Measurements from ENCODE around the gene SPTB.

The SPTB gene

GRCh38 chr14:64747327-64747726 lies 132.4 kb downstream of the SPTB start (continued):
- TF ChIP-seq PRDM2 (tag by site-specific recombination; IDR thresholded peaks at IDR 0.05; ENCODE audit: borderline replicate concordance) (no peak), ZNF660 (tag by site-specific recombination; IDR thresholded peaks at IDR 0.05) (no peak), ZFP41 (tag by site-specific recombination; IDR thresholded peaks at IDR 0.05; ENCODE audit: borderline replicate concordance) (no peak), ZNF555 (tag by site-specific recombination; conservative IDR thresholded peaks at IDR 0.05) (no peak), KLF16 (tag by site-specific recombination; IDR thresholded peaks at IDR 0.05) (no peak), PRDM10 (tag by site-specific recombination; IDR thresholded peaks at IDR 0.05) (no peak), SP7 (tag by site-specific recombination; IDR thresholded peaks at IDR 0.05) (no peak), ZNF558 (tag by site-specific recombination; IDR thresholded peaks at IDR 0.05) (no peak), ZNF777 (tag by site-specific recombination; IDR thresholded peaks at IDR 0.05; ENCODE audit: borderline replicate concordance) (no peak), ZNF23 (tag by site-specific recombination; IDR thresholded peaks at IDR 0.05; ENCODE audit: borderline replicate concordance) (no peak)
- TF ChIP-seq, protein P1, sequence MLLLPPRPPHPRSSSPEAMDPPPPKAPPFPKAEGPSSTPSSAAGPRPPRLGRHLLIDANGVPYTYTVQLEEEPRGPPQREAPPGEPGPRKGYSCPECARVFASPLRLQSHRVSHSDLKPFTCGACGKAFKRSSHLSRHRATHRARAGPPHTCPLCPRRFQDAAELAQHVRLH (tag by site-specific recombination; IDR thresholded peaks at IDR 0.05) = no peak
- TF ChIP-seq, protein P2, sequence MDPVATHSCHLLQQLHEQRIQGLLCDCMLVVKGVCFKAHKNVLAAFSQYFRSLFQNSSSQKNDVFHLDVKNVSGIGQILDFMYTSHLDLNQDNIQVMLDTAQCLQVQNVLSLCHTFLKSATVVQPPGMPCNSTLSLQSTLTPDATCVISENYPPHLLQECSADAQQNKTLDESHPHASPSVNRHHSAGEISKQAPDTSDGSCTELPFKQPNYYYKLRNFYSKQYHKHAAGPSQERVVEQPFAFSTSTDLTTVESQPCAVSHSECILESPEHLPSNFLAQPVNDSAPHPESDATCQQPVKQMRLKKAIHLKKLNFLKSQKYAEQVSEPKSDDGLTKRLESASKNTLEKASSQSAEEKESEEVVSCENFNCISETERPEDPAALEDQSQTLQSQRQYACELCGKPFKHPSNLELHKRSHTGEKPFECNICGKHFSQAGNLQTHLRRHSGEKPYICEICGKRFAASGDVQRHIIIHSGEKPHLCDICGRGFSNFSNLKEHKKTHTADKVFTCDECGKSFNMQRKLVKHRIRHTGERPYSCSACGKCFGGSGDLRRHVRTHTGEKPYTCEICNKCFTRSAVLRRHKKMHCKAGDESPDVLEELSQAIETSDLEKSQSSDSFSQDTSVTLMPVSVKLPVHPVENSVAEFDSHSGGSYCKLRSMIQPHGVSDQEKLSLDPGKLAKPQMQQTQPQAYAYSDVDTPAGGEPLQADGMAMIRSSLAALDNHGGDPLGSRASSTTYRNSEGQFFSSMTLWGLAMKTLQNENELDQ (tag by site-specific recombination; IDR thresholded peaks at IDR 0.05; ENCODE audit: low read depth) = no peak
- TF ChIP-seq, protein P3, sequence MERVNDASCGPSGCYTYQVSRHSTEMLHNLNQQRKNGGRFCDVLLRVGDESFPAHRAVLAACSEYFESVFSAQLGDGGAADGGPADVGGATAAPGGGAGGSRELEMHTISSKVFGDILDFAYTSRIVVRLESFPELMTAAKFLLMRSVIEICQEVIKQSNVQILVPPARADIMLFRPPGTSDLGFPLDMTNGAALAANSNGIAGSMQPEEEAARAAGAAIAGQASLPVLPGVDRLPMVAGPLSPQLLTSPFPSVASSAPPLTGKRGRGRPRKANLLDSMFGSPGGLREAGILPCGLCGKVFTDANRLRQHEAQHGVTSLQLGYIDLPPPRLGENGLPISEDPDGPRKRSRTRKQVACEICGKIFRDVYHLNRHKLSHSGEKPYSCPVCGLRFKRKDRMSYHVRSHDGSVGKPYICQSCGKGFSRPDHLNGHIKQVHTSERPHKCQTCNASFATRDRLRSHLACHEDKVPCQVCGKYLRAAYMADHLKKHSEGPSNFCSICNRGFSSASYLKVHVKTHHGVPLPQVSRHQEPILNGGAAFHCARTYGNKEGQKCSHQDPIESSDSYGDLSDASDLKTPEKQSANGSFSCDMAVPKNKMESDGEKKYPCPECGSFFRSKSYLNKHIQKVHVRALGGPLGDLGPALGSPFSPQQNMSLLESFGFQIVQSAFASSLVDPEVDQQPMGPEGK (tag by site-specific recombination; IDR thresholded peaks at IDR 0.05) = no peak

All from HEK293 (cell line).